GM21390 (cell line): Measurements from ENCODE around the gene SLC25A15.
"Not testable (repeated sequence)": the region's sequence is repeated elsewhere in the genome, so short reads cannot be mapped to it uniquely, and the experiment has no call there.

ENCODE experiments used
- ATAC-seq: cut with Tn5 transposase; IDR thresholded peaks from one replicate; pipeline ENCODE4 v1.9.1; 2021; ENCODE audit not compliant: unreplicated experiment

SLC25A15 gene

GRCh38 chr13:40780822-40781401 lies 8.5 kb upstream of the SLC25A15 start:
- no peak for ATAC-seq

GRCh38 chr13:40781717-40782116 lies 7.7 kb upstream of the SLC25A15 start:
- no peak for ATAC-seq

- ATAC-seq, result not testable (repeated sequence)
Measured at GRCh38 chr13:40782971-40783370, 6.4 kb upstream of the SLC25A15 start.

- ATAC-seq, result no peak
Measured at GRCh38 chr13:40784540-40784939, 4.9 kb upstream of the SLC25A15 start.

GRCh38 chr13:40786568-40786996 lies 2.8 kb upstream of the SLC25A15 start:
- ATAC-seq, result no peak

GRCh38 chr13:40787062-40787461 lies 2.3 kb upstream of the SLC25A15 start:
- no peak for ATAC-seq

GRCh38 chr13:40788540-40789274 lies 704 bp upstream of the SLC25A15 start:
- ATAC-seq, result not testable (repeated sequence)

- no peak for ATAC-seq
Measured at GRCh38 chr13:40790154-40790616, 774 bp downstream of the SLC25A15 start.

GRCh38 chr13:40792284-40793051 lies 3.1 kb downstream of the SLC25A15 start:
- no peak for ATAC-seq

GRCh38 chr13:40793339-40793738 lies 3.9 kb downstream of the SLC25A15 start:
- ATAC-seq, result no peak

GRCh38 chr13:40794414-40795368 lies 5.3 kb downstream of the SLC25A15 start:
- ATAC-seq, result no peak

GRCh38 chr13:40796649-40797048 lies 7.2 kb downstream of the SLC25A15 start:
- ATAC-seq, result no peak

GRCh38 chr13:40798380-40798779 lies 9.0 kb downstream of the SLC25A15 start:
- ATAC-seq, result no peak

- ATAC-seq, result no peak
Measured at GRCh38 chr13:40799508-40799907, 10.1 kb downstream of the SLC25A15 start.

GRCh38 chr13:40800559-40800958 lies 11.1 kb downstream of the SLC25A15 start:
- ATAC-seq, result no peak

- no peak for ATAC-seq
Measured at GRCh38 chr13:40801255-40802217, 12.1 kb downstream of the SLC25A15 start.

GRCh38 chr13:40803316-40803715 lies 13.9 kb downstream of the SLC25A15 start:
- ATAC-seq, result no peak

- no peak for ATAC-seq
Measured at GRCh38 chr13:40806241-40806640, 16.8 kb downstream of the SLC25A15 start.

GRCh38 chr13:40809471-40809870 lies 20.1 kb downstream of the SLC25A15 start:
- ATAC-seq, result no peak

GRCh38 chr13:40812102-40812501 lies 22.7 kb downstream of the SLC25A15 start:
- ATAC-seq, result no peak
